OCI-LY3 (cell line): ENCODE data around the gene TMLHE.

ENCODE experiments used
- CTCF ChIP-seq: fragments of 200-600, 300-600 bp; sonication (generic); IDR thresholded peaks from 2 replicates; pipeline ENCODE4 v1.5.1; 2014; ENCODE audit warnings: antibody characterized with exemption, low read length, low read depth
- EZH2phosphoT487 ChIP-seq: fragments of 200-600 bp; shearing (Covaris generic); IDR thresholded peaks from 2 replicates; pipeline ENCODE4 v1.6.1; 2018; ENCODE audit warnings: antibody characterized with exemption, mixed run types, low read depth

GRCh38 chrX:155563099-155563498 is 49.7 kb downstream of the TMLHE start:
- TF ChIP-seq EZH2phosphoT487 (no peak), CTCF (no peak)
